GM19035 (cell line): Measurements from ENCODE around the gene PITHD1.
A peak's percentile ranks its signal among the peaks of the same experiment; 100 is the strongest.
"Not testable (repeated sequence)": the region's sequence is repeated elsewhere in the genome, so short reads cannot be mapped to it uniquely, and the experiment has no call there.

Experiments used
- ATAC-seq: cut with Tn5 transposase; IDR thresholded peaks from one replicate; pipeline ENCODE4 v1.9.1; 2021; ENCODE audit not compliant: unreplicated experiment

PITHD1 gene

DNA sequence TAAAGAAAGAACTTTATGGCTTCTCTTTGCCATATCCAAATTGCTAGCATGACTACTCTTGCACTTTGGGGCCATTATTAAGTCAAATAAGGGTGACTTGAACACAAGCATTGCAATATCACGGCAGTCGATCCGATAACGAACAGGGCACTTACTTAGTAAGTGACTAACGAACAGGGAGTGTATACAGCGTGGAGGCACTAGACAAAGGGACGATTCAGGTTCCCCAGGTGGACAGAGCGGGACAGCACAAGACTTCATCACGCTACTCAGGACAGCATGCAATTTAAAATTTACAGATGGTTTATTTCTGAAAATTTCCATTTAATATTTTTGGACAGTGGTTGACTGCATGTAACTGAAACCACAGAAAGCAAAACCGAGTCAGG lies 5.4 kb upstream of the PITHD1 start:
- ATAC-seq, result no peak

DNA sequence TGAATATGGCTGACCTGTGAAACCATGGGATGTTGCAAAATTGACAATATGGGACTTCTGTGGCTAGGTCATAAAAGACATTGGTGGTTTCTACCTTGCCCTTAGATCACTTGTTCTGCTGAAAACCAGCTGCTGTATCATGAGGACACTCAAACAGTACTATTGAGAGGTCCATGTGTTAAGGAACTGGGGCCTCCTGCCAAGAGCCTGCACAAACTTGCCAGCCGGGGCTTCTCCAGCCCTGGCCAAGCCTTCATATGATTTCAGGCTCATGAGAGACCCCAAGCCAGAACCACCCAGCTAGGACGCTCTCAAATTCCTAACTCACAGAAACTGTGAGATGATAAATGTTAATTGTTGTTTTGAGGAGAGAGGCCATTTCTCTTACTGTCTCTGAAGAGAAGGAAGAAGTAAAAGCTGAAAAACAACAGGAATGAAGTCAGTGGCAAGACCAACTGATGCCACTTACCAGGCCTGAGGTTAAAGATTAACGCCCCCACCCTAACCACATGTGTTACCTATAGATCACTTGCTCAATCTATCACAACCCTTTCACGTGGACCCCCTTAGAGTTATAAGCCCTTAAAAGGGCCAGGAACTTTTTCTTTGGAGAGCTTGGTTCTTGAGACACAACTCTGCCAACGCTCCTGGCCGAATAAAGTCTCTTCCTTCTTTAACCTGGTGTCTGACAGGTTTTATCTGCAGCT lies 3.9 kb upstream of the PITHD1 start:
- ATAC-seq, result no peak

DNA sequence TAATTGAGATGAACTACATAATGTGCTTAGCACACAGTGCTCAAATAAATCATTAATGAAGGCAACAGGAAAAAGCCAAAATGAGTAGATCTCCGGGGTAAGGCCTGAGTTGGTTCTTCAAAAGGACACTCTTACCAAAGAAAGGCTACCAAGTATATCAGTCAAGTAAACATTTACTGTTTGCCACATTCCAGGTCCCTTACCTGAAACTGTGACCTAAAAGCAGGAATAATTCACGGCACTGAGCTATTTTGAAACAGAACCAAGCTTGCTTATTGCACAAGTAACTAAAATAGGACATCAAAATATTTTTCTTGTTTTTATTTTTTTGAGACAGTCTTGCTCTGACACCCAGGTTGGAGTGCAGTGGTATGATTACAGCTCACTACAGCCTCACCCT lies 2.0 kb upstream of the PITHD1 start:
- no peak for ATAC-seq

DNA sequence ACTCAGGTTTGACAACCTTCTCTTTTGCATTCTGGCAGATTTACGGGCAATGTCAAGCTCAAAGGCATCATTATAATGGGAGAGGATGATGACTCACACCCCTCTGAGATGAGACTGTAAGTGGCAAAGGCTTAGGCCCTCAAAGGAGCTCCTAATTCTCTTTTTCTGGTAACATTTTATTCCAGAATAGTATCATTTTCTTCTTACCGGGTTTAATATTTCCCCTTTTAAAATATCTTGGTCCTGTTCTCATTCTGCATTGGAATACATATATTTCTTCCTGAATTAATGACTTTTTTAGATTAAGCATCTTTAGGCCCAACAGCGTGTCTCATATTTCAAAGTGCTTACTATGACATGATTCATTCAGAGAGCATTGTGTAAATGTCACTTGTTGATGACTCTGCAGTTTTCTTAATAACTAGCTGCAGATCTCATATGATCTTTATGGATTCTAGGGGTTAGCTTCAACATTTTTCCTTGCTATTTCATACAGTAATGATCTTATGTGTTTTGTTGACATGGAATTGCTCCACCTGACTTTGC lies 1.7 kb downstream of the PITHD1 start:
- no peak for ATAC-seq

DNA sequence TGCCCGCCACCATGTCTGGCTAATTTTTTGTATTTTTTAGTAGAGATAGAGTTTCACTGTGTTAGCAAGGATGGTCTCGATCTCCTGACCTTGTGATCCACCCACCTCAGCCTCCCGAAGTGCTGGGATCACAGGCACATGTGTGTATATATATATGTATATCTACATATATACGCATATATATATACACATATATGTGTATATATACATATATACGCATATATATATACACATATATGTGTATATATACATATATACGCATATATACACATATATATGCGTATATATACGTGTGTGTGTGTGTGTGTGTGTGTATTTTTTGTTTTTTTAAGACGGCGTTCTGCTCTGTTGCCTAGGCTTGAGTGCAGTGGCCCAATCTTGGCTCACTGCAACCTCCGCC lies 4.9 kb downstream of the PITHD1 start:
- not testable (repeated sequence) for ATAC-seq

DNA sequence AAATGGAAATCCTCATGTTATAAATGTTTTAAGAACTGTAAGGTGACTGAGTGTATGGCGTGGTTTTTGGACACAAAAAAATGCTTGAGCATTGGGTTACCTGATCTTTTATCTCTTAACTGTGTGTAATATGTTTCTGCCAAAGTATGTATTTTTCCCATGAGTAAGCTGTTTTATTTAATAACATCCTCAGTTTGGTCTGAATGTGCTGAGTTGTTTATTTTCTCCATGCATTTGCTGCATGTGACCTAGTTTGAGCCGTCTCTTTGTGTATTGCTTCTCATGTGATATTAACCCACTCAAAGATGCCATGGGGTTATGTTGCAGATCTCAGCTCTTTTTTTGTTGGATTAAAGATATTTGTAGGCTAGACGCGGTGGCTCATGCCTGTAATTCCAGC lies 6.6 kb downstream of the PITHD1 start:
- ATAC-seq, result no peak

DNA sequence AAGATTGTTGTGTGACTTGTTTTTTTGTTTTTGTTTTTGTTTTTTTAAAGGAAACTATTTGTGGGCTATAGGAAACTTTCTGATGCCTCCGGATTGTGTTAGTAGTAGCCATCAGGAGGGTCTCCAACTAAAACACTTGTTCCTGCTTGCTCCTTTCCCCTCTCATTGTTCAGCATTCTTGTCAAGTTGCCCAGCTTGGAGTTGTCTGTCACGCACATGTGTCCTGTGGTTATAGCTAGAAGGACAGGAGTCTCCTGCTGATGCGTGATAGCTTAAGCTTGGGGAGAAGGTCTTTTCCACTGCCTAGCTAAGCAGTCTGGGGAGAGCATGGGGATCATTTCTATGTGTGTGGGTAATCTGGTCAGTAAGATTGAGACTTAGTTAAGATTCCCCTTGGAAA lies 9.5 kb downstream of the PITHD1 start:
- ATAC-seq, result no peak

DNA sequence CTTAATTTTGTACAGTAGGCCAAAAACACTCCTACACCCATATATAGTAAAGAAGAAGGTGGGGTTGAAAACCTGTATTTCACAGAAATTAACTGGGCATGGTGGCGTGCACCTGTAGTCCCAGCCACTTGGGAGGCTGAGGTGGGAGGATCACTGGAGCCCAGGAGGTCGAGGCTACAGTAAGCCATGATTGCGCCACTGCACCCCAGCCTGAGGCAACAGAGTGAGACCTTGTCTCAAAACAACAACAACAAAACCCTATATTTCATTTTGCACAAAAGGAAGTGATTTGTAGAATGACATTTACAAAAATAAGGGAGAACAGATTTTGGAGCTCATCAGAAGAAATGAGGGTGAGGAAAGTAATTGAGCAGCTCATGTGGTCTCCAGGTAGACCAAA lies 10.5 kb downstream of the PITHD1 start:
- ATAC-seq, result no peak

DNA sequence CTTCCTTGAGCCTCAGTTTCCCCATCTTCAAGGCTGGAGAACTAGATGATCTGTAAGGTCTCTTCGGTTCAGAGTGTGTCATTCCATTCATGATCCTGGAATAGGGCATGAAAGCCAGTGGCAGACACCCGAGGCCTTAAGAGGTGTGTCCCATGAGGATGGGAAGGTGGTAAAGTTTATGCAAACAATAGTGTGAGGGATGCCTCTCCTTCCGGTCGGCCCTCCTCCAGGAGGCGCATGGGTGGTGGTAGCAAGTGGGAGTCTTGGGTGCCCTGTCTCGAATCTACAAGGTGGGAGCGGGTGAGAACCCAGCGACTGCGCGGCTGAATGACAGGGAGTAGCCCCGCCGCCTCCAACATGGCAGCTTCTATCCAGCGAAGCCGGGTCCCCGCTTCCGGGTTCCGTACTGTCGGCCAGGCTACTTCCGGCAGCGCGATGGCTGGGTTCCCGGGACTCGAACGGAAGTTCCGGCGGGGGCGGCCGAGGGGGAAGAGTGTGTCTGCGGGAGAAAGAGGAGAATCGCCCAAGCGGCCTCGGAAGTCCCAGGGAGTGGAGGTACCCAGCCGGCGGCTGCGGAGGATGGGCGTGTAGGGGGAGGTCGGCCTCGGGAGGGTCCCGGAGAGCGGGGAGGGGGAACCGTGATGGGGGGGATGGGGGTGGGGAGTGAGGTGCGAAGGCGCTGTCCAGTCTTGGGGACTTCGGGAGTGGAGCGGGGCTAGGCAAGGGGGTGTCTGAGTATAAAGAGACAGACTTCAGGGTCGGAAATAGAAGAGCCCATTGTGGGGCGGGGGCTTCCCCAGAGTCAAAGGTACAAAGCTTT lies 12.7 kb downstream of the PITHD1 start, which contains the start of gene LYPLA2:
LYPLA2 (plus strand) TSS at position 450 of the 820 bp plus-strand sequence. CDS start 1,538 bp downstream, outside the sequence.
- ATAC-seq, result peak; percentile 80

DNA sequence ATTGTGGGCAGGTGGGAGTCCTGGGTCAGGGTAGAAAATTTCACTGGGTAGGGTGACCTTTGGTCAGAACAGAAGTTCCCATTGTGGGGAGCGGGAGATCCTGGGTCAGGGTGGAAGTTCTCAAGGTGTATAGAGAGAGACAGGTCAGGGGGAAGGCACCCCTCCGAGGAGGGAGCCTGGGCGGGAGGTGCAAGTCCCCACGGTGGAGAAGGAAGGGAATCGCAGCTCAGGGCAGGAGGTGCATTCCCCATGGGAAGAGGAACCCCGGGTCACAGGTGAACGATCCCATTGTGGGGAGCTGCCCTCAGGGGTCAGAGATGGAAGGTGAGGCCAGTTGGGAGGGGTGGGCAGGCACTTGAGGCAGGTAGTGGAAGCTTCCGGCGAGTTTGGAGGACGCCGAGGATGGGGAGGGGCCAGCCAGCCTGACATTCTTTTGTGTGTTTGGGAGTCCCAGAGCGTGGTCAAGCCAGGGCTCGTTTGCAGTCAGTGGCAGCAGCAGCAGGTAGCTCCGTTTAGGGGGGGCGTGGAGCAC lies 13.4 kb downstream of the PITHD1 start:
- ATAC-seq, result no peak

DNA sequence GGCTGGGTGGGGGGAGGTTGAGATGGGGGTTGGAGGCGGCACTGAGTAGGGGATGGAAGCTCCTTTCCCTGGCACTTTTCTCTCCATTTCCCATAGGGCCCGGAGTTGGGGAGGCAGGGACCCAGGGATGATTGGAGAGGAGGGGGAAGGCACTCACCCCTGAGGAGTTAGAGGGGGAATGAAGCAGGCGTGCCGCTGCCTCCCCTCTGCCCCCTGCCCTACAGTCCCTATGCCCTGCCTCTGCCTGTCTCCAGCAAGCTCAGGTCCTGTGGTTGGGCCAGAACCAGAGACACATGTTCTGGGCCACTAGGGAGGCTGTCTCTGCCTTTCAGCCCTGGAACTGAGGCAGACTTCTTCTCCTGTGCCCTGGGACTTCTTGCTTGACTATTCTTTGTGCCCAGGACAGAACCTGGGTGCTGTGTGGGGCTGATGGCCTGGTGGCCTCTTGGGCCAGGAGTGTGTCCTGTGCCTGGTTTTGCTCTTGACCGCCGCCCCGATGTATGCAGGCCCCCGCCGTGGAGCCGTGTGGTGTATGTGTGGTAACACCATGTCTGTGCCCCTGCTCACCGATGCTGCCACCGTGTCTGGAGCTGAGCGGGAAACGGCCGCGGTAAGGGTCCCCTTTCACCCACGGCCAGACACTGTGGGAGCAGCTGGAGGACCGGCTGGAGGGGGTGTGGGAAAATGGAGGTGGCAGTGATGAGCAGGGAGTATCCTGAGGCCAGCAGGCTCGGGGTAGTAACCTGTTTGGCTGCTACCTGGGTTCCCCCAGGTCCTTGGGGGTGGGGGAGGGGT lies 14.1 kb downstream of the PITHD1 start:
- no peak for ATAC-seq

DNA sequence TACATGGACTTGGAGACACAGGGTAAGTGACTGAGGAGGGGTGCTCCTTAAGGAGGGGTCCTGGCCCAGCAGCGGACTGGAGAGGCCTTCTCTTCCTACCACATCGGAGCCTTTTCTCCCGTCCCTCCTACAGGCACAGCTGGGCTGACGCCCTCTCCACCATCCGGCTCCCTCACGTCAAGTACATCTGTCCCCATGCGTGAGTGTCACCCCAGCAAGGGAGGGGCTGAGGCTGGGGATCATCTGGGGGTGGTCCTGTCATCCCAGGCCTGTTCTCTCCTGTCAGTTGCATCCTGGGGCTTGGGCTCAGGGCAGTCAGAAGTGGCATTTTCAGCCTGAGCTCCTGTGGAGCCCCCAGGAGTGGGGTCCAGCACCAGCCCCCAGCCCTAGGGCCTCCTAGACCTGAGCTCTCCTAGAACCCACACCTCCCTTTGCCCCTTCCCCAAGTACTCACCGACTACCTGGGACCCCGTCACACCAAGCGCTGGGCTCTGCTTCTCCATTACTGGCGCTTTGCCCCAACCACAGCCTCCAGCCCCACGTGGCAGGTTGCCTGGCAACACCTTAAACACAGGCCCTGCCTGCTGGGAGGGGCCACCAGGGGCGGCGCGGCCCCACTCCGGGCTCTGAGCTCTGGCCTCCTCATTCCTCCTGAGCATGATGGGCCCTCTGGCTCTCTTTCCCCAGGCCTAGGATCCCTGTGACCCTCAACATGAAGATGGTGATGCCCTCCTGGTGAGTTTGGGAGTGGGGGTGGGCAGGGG lies 15.0 kb downstream of the PITHD1 start:
- no peak for ATAC-seq

DNA sequence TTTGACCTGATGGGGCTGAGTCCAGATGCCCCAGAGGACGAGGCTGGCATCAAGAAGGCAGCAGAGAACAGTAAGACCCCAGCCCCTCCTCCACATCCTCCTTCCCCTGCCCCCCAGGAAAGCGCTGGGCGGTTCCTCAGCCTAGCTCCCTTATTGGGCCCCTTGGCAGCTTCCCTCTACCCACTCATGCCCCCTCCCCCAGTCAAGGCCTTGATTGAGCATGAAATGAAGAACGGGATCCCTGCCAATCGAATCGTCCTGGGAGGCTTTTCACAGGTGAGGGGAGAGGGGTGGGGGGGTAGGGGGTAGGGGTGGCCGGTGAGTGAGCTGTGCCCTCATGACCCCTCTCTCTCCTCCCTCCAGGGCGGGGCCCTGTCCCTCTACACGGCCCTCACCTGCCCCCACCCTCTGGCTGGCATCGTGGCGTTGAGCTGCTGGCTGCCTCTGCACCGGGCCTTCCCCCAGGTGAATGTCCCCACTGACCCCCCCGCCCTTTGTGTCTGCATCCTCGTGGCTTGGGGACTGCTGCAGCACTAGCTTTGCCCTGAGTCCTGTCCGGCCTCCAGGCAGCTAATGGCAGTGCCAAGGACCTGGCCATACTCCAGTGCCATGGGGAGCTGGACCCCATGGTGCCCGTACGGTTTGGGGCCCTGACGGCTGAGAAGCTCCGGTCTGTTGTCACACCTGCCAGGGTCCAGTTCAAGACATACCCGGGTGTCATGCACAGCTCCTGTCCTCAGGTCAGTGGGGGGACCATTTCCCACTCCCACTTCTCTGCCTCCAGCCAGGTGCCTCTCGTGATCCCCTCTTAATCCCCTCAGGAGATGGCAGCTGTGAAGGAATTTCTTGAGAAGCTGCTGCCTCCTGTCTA lies 15.9 kb downstream of the PITHD1 start:
- ATAC-seq, result no peak

DNA sequence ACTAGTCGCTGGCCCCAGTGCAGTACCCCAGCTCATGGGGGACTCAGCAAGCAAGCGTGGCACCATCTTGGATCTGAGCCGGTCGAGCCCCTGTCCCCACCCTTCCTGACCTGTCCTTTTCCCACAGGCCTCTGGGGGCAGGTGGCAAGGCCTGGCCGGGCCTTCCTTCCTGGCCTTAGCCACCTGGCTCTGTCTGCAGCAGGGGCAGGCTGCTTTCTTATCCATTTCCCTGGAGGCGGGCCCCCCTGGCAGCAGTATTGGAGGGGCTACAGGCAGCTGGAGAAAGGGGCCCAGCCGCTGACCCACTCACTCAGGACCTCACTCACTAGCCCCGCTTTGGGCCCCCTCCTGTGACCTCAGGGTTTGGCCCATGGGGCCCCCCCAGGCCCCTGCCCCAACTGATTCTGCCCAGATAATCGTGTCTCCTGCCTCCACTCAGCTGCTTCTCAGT lies 16.5 kb downstream of the PITHD1 start:
- not testable (repeated sequence) for ATAC-seq

DNA sequence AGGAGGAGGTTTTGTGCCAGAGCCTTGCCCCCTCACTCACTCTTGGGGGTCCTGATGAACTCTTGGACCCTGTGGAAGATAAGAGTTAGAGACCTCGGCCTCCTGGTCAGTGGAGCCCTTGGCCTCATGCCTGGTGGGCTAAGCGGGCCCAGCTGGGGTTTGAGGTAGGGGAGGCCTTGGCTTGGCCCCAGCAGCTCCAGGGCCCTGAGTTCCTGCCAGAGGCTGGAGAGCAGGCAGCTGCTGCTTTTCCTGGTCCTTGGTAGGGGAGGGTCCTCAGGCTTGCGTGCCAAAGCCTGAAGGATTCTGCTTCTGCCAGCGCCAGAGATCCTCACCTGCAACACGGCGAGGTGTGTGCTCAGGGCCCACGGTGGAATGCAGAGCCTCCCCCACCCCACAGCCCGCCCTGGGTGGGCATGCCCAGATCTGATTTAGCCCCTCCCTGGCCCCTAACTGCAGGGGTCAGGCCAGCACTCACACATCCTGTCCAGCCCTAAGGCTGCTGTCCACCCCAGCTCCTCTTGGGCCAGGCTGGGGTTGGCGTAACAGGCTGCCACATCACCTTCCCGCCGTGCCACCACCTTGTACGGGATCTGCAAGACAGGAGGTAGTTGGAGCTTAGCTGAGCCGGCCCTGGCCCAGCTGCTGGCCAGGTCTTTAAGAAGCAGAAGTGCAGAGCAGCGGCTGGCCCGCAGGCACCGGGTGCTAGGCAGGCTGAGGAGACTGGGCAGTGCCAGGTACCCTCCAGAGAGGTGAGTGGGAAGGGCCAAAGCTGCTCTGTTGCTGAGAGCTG lies 17.7 kb downstream of the PITHD1 start:
- no peak for ATAC-seq

DNA sequence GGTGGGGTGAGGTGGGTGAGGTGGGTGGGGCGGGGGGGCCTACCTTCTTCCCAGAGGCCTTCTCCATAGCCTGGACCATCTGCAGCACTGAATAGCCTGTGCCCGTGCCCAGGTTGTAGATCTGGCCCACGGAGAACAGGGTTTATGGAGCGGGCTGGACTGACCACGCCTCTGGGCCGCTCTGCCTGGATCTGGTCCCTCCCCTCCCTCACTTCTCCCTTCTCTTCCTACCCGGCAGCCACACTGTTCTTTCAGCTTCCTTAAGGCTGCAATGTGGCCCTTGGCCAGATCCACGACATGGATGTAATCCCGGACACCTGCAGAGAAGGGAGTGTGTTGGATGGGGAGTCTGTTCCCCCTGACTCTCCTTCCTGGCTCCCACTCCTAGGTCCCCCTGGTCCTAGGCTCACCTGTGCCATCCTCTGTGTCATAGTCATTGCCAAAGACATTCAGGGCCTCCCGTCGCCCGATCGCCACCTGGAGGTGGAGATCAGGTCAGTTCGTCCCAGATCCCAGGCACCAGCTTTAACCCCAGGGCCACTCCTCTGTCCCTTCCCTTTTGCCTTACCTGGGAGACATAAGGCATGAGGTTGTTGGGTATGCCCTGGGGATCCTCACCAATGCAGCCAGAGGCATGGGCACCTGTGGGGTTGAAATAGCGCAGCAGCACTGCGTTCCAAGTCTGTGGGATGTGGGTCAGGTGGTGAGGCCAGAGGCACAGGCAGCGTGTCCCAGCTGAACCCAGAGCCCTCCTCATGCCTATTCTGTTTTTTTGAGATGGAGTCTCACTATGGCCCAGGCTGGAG lies 18.5 kb downstream of the PITHD1 start:
- ATAC-seq, result no peak
